Measurements from ENCODE around the gene C1orf56.
A peak's percentile ranks its signal among the peaks of the same experiment; 100 is the strongest.
"Not testable (repeated sequence)": the region's sequence is repeated elsewhere in the genome, so short reads cannot be mapped to it uniquely, and the experiment has no call there.

C1orf56 gene

GRCh38 chr1:151061704-151062103, 14.2 kb downstream of the C1orf56 start:
- DNase-seq (ENCODE audit: low read depth) = no peak

- DNase-seq (ENCODE audit: low read depth) = no peak
Measured at GRCh38 chr1:151062741-151063371, 15.3 kb downstream of the C1orf56 start.

GRCh38 chr1:151065089-151065645, 17.6 kb downstream of the C1orf56 start:
- no peak for DNase-seq (ENCODE audit: low read depth)

- no peak for DNase-seq (ENCODE audit: low read depth)
Measured at GRCh38 chr1:151067185-151067584, 19.6 kb downstream of the C1orf56 start.

- DNase-seq (ENCODE audit: low read depth) = no peak
Measured at GRCh38 chr1:151069103-151069486, 21.5 kb downstream of the C1orf56 start.

GRCh38 chr1:151070474-151071276, 23.1 kb downstream of the C1orf56 start, which contains the start of gene GABPB2:
Gene GABPB2, plus strand, starts transcription at chr1:151070761. Its CDS starts 17,429 bp downstream, at chr1:151088190.
- peak; percentile 84 for DNase-seq (ENCODE audit: low read depth)

GRCh38 chr1:151072224-151072623, 24.7 kb downstream of the C1orf56 start:
- DNase-seq (ENCODE audit: low read depth) = no peak

- no peak for DNase-seq (ENCODE audit: low read depth)
Measured at GRCh38 chr1:151085953-151086559, 38.5 kb downstream of the C1orf56 start.

GRCh38 chr1:151097426-151097825, 49.9 kb downstream of the C1orf56 start:
- not testable (repeated sequence) for DNase-seq (ENCODE audit: low read depth)

GRCh38 chr1:151098126-151098525, 50.6 kb downstream of the C1orf56 start:
- DNase-seq (ENCODE audit: low read depth) = no peak

All from stimulated activated CD8-positive, alpha-beta memory T cell treated with anti-CD3 and anti-CD28 coated beads, Interleukin-4, amount 100 ng/mL, for 24 hours (primary cell).